Activated CD4-positive, alpha-beta T cell treated with anti-CD3 and anti-CD28 coated beads for 1 hour (primary cell): ENCODE results near the gene SCFD2.

Experiments
- DNase-seq: peaks from one replicate; pipeline ENCODE4 v3.0.0-alpha.2; 2020

Gene SCFD2

GRCh38 chr4:52869656-52870055, 496.2 kb downstream of the SCFD2 start:
- DNase-seq: no peak

DNA sequence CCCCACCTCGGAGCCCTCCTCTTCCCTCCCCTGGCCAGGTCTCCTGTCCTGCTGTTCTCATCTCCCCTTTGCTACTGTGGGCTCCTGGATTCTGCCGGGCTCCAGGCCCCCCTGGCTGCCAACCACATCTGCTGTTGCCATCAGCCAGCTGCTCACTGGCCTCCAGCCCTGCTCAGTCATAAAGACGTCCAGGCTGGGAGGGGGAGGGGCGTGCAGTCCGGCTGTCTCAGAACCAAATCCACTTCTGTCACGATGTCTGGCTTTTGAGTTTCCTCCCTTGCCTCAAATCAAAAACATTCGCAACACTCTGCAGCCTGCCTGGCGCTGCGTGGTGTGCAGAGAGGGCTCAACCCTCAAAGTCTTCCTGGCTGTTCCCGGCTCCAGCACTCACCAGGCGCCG, 496.7 kb downstream of the SCFD2 start:
- no peak for DNase-seq

DNA sequence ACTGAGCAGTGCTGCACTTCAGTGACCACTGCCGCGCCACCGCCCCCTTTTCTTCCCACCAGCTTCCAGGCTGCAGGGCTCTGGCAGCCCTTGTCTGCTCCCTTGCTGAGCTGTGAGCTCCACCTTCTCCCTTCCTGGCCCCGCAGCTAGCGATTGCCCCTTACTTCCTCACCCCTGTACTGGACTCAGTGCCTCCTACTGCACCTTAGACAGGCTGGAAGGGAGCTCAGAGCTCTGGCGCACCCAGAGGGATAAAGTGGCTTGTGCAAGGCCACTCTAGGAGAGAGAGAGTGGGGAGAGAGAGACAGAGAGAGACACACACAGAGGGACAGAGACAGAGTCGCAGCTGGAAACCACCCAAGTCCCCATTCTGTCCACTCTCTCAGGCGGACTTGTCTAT, 497.7 kb downstream of the SCFD2 start:
- no peak for DNase-seq

DNA sequence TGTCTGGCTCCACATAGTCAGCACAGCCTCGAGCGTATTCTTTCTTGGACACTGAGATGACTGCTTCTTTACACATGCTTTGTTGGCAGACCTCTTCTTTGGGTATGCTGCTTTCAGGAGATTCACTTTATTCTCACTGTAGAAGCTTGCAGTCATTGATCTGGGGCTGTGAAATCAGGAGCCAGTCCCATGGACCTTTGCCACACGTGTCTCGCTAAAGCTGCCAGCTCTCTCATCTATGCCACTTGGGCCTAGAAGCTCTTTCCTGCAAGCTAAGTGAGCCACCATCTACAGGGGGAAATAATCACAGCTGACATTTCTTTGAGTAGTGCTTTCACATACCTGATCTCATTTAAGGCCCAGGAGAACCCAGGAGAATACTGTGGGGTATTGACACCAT, 498.7 kb downstream of the SCFD2 start:
- DNase-seq: no peak

DNA sequence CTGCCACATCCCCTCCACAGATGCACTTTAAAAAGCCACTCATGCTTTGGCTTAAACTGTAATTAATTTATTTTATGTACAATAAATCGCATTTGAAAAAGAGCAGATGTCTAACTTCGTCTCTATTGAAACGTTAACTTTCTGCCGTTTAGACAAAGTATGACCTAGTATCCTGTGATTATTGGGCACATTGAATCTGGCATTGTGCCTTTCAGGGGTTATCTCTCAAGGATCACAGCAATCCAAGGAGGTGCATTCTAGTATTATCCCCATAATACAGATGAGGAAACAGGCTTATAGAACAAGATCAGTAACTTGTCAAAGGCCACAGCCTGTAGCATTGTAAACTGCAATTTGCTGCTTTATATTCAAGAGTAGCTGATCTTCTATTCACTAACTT, 499.1 kb downstream of the SCFD2 start:
- DNase-seq: no peak

DNA sequence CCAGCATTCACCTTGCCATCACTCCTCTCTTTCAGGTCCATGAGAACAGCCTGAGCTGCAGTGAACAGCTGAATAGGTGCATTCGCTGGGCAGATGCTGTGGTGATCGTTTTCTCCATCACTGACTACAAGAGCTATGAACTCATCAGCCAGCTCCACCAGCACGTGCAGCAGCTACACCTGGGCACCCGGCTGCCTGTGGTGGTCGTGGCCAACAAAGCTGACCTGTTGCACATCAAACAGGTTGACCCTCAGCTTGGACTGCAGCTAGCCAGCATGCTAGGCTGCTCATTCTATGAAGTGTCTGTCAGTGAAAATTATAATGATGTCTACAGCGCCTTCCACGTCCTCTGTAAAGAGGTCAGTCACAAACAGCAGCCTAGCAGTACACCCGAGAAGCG, 500.6 kb downstream of the SCFD2 start:
- DNase-seq: no peak

- DNase-seq: no peak
Measured at GRCh38 chr4:52864793-52865192, 501.1 kb downstream of the SCFD2 start.

- no peak for DNase-seq
Measured at GRCh38 chr4:52863324-52863723, 502.5 kb downstream of the SCFD2 start.

DNA sequence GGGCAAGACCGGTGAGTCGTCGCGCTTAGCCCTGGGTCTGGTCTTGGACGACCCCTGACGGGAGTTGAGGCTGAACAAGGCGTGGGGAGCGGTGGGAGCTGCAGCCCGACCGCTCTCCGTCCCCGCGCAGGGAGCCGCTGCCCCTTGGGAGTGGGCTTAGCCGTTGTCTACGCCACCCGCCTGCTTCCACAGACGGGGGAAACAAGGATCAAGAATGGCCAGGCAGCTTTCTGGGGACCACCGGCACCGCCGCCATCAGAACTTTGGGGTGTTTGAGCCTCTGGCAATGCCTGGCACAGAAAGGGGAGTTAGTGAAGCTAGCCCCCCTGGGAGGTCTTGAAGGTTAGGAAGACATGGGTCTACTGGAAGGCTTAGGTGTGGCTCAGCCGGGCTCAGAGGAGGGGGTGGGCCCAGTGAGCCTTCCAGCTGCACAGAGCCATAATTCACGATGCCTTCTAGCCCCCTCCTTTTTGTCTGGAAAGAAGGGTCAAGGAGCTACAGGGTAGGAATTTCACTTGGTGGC, 503.2 kb downstream of the SCFD2 start:
- DNase-seq: no peak

DNA sequence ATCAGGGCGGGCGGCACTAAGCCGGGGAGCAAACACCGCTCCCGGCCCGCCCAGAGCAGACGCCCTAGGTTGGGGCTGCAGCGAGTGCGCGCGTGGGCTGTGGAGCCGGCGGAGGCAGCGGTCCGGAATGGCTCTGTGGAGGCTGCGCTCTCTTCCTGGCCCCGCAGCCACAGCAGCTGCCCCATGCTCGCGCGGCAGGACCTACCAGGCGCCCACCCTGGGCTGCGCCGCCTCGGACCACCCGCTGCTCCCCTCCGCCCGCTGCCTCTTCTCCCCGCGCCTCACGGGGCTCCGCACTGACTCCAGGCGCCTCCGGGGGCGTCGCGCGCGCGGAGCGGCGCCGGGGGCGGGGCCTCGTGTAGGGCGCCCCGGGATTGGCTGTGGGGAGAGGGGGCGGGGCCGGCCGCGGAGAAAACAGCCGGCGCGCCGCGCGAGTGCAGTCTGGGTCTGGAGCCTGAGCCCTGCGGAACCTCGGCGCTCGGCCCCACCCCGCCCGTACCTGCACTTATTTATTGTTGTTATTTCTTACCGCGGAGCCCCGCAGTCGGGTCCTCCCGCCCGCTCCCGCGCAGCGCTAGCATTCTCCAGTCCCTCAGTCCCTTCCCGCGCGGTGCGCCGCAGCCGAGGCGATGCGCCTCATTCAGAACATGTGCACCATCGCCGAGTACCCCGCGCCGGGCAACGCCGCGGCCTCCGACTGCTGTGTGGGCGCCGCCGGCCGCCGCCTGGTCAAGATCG, 503.8 kb downstream of the SCFD2 start, which contains the start of gene RASL11B:
Gene RASL11B (plus strand): TSS at position 439 of the 738 bp plus-strand sequence. CDS start 191 bp downstream, at position 630.
- DNase-seq: peak; percentile 73

DNA sequence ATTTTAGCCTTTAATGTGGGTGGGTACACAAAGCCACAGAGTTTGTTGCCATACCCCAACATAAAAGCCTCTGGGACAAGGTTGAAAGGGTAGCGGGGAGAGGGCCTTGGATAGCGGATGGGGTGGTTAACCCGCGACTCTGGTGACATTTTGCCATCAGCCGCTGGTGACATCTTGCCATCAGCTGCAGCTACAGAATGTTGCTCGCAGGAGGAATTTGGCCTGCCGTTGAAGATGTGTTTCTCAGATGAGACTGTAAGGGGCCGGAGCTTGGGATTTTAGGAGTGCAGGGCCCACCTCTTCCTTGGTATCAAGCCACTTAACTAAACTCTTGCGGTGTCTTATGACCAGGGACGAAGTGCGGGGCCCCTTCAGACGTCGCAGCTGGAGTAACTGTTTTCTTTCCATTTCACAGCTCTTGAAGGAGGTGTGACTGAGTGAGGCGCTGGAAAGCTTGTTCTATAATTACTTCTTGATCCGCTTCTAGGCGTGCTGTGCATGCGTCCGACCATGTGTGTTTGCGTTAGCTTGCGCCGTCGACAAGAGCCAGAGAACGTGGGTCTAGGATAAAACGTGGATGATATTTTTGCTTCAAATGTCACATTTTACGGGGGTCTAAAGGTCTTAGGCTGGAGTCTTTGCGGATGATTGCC, 504.6 kb downstream of the SCFD2 start:
- no peak for DNase-seq

- no peak for DNase-seq
Measured at GRCh38 chr4:52860361-52860760, 505.5 kb downstream of the SCFD2 start.

- no peak for DNase-seq
Measured at GRCh38 chr4:52856801-52857200, 509.1 kb downstream of the SCFD2 start.

DNA sequence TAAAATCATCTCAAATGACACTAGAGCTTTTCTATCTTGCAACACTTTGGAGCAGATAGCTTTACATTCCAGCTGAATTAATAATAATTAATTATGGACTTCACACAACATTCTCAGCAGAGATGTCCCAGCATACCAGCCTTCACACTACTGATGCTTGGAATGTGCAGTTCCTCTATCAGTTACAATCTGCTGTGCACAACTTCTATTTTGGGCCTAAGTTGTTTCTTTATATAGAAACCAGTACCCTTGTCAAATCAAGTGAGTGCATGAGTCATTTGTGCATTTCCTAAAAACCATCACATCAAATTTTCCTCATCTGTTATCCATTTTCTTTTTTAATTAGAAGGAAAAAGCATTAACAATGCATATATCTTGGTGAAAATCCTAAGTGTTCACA, 512.5 kb downstream of the SCFD2 start:
- DNase-seq: no peak

DNA sequence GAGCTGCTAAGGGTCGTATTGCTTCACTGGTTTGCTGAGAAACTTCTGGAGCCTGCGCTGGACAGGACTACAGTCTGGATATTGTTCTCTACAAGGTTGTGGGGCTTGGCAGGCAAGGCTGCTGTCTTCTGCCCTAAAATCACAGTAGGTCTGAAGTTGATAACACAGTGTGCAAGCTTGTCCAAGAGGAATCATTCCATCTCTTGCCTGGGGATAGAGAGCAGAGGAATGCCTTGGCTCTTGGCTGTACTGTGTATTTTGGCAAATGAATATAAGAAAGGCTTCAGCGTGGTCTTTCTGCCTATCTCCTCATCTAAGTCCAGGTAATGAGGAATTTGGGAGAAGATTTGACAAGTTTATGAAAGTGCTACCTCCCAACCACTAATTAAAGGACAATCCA, 513.1 kb downstream of the SCFD2 start:
- DNase-seq: no peak

GRCh38 chr4:52852041-52852440, 513.8 kb downstream of the SCFD2 start:
- no peak for DNase-seq

GRCh38 chr4:52850406-52851124, 515.3 kb downstream of the SCFD2 start:
- DNase-seq: no peak

DNA sequence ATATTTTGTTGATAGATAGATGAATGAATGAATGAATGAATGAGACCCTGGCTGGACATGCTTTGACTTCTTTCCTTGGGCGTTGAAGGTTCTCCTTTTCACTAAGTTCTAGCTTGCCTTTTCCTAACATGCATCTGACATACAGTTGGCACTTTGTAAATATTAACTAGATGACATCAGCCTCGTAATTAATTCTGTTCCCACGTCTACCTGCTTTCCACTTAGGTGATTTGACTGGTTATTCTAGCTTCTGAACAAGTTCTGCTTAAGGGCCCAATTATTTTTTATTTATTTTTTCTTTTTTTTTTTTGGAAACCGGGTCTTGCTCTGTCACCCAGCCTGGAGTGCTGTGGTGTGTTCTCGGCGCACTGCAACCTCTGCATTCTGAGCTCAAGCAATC, 517.6 kb downstream of the SCFD2 start:
- DNase-seq: no peak

GRCh38 chr4:52846502-52846901, 519.4 kb downstream of the SCFD2 start:
- DNase-seq: no peak

DNA sequence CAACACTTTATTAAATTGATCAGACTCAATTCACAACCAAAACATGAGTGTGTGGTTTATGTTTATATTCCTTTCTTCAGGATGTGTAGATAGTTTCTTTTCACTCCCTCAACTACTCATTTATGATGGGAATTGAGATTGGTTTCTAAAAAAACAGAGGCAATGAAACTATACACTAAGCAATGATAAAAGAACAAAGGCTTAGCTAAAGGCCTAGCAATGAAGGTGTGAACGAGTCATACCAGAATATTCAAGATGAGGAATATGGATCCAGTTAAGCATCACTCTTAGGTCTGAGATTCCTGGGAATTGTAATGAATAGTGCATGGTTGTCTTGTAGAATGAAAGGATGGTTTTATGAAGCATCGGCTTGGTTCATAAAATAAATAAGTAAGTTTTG, 521.3 kb downstream of the SCFD2 start:
- DNase-seq: no peak

DNA sequence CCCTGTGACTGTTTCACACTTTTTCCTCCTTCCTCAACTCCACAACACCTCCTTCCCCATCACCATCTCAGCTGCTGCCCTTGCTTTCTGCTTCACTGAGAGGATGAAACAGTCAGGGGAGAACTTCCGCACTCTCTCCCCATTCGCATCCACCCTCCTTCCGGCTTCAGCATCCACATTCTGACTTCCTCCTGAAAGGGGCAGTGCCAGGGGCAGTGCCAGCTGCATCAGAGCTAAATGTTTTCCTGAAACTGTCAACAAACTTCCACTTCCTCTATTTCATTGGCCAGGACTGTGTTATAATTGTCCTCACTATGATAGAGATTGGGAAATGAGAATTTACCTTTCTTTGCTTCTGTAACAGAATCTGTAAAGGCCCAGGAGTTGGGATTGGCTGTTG, 521.9 kb downstream of the SCFD2 start:
- no peak for DNase-seq

GRCh38 chr4:52843351-52843750, 522.5 kb downstream of the SCFD2 start:
- no peak for DNase-seq

- no peak for DNase-seq
Measured at GRCh38 chr4:52842792-52843191, 523.1 kb downstream of the SCFD2 start.
